A549 (cell line): Measurements from ENCODE around the gene ADGRL3.

Experiments
- CHD2 ChIP-seq: fragments of 150-350 bp; IDR thresholded peaks from 2 replicates; pipeline ENCODE4 v1.6.1; 2014; ENCODE audit warnings: low read length; ENCODE audit not compliant: partially characterized antibody
- CTCF ChIP-seq: fragments of >200 bp; sonication (Bioruptor Twin); formaldehyde crosslinking; IDR thresholded peaks from 3 replicates; pipeline ENCODE4 v1.5.1; 2016
- EP300 ChIP-seq, 2 experiments: fragments of >200 bp; sonication (Bioruptor Twin); formaldehyde crosslinking; IDR thresholded peaks; 2 replicates in 1 of 2; 3 replicates in 1 of 2; pipeline ENCODE4 v1.6.1; 2016 to 2017
- HDAC2 ChIP-seq: fragments of 200-600 bp; sonication (generic); IDR thresholded peaks from 2 replicates; pipeline ENCODE4 v1.6.1; 2016
- MAX ChIP-seq: IDR thresholded peaks from 2 replicates; pipeline ENCODE4 v1.6.1; 2012
- NR3C1 ChIP-seq: fragments of >200 bp; sonication (Bioruptor Twin); formaldehyde crosslinking; IDR thresholded peaks from 3 replicates; pipeline ENCODE4 v1.6.1; 2017
- POLR2A ChIP-seq: IDR thresholded peaks from 2 replicates; pipeline ENCODE4 v1.6.1; 2012; ENCODE audit warnings: mild to moderate bottlenecking, low read length
- RARB ChIP-seq: fragments of 250-450 bp; sonication (Bioruptor Pico); IDR thresholded peaks from 2 replicates; pipeline ENCODE4 v1.8.0; 2021; ENCODE audit warnings: mild to moderate bottlenecking, moderate library complexity
- RCOR1 ChIP-seq: fragments of 150-350 bp; IDR thresholded peaks from 2 replicates; pipeline ENCODE4 v1.6.1; 2014; ENCODE audit warnings: antibody characterized with exemption, low read length, low read depth
- SMC3 ChIP-seq: fragments of >200 bp; sonication (Bioruptor Twin); formaldehyde crosslinking; IDR thresholded peaks from 3 replicates; pipeline ENCODE4 v1.6.1; 2018; ENCODE audit warnings: inconsistent platforms
- TFCP2L1 ChIP-seq: fragments of 250-450 bp; sonication (Bioruptor Pico); IDR thresholded peaks from 2 replicates; pipeline ENCODE4 v1.5.0; 2021; ENCODE audit warnings: mild to moderate bottlenecking
- TP53 ChIP-seq: fragments of 250-450 bp; sonication (Bioruptor Pico); IDR thresholded peaks from 2 replicates; pipeline ENCODE4 v1.5.0; 2021; ENCODE audit warnings: mild to moderate bottlenecking, moderate library complexity

GRCh38 chr4:61336488-61336887, 136.4 kb downstream of the ADGRL3 start:
- TF ChIP-seq EP300 (IDR thresholded peaks at IDR 0.05): no peak
- TF ChIP-seq CTCF: no peak
- TF ChIP-seq POLR2A: no peak
- no peak for TF ChIP-seq HDAC2
- no peak for TF ChIP-seq MAX
- TF ChIP-seq NR3C1: no peak
- no peak for TF ChIP-seq RARB
- no peak for TF ChIP-seq TFCP2L1 (CRISPR knock-in tag)
- no peak for TF ChIP-seq SMC3
- no peak for TF ChIP-seq CHD2
- TF ChIP-seq RCOR1: no peak
- TF ChIP-seq TP53 (CRISPR knock-in tag): no peak
